Stimulated activated CD4-positive, alpha-beta T cell treated with anti-CD3 and anti-CD28 coated beads, Interleukin-1b, Interleukin-23, amount 100 ng/mL, for 24 hours (primary cell): Measurements from ENCODE around the gene RELN.

Experiments used
- DNase-seq, 4 experiments: peaks; one replicate each; pipeline ENCODE4 v3.0.0-alpha.2; 2020; ENCODE audit warnings: low read depth in 4 of 4, low spot score in 1 of 4

RELN gene

DNA sequence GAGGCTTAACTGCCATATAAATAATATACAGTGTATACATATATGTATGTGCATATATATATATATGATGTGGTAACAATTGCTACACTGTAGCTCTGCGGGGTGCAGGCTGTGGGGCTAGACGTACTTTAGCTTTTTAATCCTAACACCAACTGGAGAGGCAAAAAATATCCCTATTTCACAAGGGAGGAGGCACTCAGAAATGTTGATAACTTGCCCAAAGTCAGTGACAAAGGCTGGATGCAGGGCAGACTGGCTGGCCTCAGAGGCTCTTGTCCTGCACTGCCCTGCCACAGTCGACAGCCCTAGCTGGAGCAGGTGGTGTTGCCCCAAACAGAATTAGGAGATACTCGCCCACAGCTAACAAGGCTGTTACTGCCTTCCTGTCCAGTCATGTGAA lies 1.5 kb upstream of the RELN start:
- DNase-seq = no peak

DNA sequence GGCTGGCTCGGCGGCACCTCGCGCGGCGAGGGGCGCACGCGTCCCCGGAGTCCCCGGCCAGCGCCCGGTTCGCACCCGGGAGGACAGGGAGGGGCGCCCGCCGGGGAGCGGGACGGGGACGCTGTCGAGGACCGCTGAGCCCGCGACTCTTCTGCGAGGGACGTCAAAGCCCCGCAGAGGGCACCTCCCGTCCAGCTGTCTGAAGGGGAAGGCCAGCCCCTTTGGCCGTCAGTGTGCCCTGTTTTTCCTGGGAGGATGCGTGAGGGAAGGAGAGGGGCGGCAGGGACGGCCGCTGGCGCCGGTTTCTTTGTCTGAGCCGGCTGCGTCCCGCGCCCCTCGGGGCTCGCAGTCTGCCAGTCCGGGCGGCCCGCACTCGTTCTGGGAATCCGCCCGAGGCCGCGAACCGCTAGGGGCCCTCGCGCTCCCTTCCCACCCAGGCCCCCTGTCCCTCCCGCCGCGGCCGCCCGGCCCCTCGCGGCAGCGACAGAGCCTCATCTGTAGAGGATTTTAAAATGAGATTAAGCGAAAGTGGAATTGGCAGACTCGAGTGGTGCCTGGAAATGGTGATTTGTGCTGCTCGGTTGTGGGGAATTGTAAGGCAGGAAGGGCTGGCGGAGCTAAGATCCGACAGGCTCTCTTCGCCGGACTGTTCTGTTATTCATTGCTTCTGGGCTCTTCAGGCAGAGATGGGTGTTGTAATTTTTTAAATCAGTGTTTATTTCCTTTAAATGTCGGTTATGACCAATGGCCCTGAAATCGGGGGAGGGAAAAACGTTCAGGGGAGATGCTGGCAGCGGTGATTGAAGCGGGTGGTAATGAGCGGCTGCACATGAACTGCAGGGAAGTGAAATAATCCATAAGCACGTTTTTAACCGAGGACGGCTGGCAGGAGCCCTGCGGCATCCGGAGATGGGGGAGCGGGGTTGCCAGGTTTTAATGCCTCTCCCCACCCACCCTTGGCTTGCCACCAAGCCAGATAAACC lies 618 bp upstream of the RELN start:
- no peak for DNase-seq

DNA sequence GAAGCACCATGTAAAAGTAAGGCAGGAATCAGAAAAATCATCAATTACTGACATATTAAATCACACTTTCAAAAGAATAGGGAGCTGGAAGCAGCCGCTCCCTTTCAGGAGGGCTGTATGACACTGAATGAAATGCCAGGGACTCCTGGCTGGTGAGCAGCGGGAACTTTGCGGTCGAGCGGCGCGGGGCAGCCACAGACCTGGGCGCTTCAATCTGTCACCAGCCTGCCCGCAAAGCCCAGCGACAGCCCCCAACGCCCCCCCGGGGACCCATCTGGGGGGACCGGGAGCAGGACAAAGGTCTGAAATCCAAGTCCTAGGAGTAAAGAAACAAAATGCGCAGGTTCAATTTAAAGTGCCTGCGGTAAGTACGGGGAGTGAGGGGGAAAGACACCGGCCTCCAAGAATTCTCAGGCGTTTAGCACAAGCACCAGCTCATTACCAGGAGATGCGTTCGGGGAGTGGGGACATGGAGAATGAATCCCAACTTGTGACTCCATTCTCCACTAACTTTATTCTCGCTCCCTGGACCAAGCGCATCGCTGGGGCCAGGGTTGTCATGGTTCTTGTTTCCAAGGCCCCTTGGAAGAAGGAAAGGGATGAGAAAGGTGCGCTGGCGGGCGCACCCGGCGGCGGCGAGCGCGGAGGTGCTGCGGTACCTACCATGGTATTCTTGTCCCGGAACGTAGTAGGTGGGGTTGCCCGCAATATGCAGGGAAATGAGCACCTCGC lies 824 bp downstream of the RELN start:
- no peak for DNase-seq

DNA sequence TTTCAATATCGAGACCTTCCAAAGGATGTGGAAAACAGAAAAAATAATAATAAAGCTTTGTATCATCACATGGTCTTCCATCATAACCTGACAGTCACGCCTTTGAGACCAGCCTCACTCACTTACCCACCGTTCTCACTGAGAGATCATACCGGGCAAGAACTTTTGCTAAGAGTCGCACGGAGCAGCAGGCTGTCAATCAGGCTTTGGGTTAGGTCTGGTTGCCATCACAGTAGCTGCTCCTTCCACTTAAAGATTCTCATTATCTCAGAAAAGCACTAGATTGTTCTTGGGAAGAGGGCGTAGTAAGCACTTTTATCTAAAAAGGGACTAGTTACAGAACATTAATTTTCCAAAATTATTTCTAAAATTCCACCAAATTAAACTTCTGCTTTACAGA lies 2.0 kb downstream of the RELN start:
- DNase-seq = no peak

DNA sequence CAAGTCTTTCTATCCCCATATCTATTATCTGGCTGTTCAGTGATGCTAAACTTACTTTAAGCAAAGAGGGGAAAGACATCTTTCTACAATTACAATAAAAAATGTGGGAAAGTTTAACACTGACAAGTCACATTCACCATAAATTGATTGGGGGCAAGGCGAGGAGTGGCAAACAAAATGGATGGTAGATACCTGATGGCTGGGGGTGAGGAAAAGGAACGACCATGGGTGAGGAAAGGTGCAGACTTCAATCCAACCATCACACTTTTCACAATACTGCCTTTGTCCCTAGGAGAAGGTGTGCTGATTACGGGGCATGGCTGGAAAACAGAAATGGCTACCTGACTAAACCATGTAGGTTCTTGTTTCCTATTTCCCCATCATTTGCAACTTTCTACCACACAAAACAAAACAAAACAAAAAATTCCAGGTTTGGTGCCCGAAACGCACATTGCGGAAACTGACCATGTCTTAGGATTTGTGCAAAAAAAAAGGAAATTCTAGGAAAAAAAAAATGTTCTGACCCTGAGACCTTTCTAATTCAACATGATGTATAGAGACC lies 3.8 kb downstream of the RELN start:
- DNase-seq = no peak

DNA sequence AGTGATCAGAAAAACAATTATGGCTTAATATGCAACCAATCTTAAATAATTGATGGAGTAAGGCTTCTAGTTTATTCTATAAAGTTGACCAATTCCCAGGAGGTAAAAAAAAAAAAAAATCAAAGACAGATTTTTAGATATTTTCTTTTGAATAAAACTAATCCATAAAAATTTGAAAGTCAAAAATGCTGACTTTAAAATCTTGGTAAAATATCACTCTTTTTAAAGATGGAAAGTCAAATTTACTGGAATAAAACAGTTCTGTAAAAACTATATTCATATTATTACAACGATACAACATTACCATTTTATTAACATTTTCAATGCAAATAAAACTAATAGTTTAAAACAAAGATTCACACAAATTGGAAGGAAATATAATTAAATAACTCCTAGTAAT lies 5.4 kb downstream of the RELN start:
- no peak for DNase-seq

DNA sequence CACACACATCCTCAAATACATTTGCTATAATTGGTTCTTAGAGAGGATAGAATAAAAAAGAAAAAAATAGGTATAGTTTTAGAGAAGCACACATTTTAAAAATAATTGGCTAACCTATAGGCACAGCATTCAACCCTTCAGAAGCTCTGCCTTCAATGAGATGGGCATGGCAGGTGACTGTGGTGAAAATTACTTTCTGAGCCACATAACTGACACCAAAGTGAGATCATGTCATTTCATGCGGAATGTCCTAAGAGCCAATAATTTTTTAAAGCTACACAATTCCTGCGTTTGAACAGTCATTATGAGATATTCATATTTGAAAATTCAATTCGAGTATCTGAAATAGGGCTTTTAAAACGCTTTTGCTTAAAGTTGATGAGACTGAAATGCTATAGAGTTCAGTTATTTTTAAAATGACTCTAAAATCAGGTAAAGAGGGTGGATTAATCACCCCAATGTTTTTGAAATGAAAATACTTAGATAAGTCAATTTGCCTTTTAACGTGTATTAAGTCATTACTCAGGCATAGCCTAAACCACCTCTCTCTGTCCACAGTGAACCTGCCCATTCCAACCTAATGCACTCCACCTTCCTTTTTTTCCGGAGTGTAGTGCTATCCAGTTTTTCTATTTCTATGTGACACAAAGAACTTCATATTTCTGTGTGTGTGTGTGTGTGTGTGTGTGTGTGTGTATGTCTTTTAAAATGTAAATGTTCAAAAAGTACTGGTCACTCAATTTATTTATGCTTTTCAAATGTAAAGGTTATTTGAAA lies 6.1 kb downstream of the RELN start:
- DNase-seq = no peak

DNA sequence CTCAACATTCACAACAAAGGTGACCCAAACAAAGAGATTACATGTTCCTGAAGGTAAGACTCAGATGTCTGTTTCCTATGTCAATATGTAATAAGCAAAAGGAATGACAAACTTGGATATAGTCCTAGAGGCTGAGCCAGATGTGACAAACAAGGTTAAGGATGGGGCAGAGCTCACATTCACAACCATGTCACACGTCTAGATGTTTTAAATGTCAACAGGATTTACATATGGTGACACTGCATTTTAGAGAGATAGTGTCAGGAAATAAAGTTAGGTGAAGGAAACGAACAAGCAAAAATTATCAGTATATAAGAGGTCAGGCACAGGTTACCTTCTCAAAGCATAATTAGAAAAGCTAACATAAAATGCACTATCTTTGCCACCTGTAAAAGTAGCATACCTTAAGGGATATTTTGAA lies 8.4 kb downstream of the RELN start:
- no peak for DNase-seq

DNA sequence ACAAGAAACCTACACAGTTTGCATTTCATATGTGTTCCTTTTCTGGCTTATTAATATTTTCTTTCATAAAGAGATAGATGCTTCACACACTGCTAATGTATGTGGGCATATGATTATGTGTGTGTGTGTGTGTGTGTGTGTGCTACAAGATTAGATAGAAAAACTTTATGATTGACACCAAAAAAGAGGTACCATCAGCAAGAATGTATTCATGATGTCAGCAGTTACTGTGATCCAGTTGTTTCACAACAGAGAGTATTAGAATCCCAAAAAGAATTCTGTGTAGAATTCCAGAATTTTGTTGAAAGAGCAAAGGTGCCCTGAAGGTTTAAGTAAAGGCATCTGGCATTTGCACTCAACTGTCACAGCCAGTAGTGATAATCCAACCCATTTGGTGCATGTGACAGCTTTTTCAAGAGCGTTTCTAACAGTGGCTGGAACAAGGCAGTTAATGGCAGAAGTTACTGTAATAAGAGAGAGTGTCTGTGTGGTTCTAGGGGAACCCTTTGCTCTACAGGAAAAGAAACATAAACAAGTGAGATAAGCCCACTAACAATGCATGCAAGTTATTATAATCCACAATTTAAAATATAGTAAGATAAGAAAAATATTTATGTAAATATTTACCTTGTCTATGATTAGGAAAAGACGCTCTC lies 16.6 kb downstream of the RELN start:
- no peak for DNase-seq

DNA sequence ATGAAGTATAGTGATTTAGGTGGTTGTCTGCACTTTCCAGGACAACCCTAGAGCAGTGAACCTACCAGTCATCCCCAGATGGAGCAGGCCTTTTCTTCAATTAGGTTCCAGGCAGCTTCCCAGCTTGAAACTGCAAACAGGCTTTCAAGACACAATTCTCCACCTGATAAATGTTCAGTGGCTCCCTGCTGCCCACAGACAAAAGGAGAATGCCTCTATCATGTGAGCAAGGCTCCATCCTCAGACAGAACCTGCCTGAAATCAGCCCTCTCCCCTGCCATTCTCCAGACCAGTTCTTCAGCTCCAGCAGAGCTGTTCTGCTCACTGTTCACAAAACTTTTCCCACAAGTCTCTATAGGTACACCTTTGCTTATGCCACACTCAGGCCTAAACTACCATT lies 22.1 kb downstream of the RELN start:
- no peak for DNase-seq

DNA sequence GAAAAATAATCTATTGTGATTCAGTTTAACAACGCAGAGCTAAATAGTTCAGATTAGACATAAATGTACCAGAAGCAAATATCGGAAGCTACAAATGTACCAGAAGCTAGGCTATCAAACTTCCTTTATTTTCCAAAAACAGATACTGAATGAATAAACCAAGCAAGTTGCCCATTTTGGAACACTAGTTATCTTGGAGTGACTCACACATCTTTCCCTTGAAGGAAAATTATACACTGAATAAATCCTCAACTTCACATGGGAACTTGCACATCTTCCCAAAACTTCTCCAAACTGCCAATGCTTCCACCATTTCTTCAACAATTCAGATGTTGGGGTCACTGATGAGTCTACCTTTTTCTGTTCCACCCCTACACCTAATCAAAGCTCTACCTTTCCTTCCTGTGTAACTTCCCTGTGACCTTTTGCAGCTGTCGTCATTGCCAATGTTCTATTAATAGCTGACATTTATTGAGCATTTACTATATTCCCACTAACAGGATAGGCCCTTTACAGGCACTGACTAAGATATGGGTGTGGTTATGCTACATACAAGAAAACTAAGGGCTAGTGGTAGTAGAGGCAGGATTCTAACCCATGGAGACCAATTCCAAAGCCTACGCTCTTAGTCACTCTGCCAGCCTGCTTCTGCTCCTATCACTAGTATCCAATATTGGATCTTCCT lies 22.7 kb downstream of the RELN start:
- DNase-seq = no peak

DNA sequence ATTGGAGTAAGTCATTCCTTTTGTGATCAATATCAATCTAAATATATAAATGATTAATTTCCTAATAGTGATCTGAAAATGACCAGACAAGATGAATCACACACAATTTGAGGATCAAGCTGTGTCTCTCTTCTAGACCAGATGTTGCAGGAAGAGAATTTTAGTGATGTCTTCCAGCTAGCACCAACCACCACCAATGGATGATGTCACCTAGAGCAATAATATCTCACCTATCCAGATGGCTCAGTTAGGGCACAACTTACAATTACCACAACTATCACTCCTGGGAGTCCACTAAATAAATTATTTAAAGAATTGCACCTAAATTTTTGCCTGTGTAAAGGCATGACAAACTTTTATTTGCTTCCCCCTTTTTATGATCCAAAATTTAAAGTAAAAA lies 25.2 kb downstream of the RELN start:
- no peak for DNase-seq

DNA sequence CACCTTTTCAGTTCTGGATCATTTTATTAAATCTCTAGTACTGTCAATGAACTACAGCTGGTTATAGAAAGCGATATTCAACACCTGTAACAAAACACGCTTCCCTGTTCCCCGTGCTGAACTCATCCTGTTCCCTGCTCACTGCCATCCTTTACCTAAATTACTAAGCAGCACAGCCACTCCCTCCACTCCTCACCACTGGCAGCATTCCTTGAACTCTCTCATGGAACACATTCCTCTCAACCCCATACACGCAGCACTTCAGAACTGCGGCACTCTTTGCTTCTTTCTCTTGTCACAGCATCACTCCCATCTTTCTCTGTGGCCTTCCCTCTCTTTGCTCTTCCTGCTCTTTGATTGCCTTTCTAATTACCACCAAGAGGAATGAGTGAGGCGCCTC lies 27.4 kb downstream of the RELN start:
- DNase-seq = no peak

DNA sequence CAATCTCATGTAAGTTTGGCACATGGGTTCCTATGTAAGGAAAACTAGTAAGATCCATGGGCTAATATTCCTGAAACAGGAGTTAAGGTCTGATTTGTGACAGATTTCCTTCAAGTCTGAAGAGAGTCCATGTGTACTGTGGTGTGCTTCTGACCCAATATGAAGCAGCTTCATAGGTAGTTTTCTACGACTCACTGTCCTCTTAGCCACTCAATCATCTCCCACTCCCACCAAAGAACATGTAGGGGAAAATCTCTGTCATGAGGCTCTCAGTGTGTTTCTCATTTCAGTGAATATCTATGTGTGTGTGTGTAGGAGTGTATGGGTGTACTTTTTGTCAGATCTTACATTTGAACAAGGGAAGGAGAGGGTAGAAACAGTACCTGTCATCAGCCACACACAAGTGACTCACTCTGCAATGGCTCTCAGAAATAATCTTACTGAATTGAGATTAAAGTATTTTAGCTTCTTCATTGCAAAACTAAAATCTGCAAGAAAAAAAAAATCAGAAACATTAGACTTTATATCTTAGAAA lies 31.1 kb downstream of the RELN start:
- no peak for DNase-seq

DNA sequence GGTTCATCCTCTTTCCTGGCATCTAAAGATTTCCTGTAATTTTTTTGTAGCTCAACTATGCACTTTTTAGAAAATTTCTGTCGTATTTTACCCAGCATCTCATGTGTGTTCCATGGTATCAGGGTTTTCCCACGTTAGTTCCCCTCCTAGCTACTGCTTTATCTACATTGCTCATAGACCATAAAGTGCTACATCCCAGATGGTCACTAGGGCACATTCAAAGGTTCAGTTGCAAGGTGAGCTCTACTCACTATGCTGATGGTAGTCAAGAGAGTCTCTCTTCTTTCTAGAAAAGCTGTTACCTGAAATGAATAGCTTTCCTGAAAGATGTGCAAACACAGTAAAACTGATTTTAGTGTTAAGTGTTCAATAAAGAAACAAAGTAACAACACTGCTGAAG lies 33.5 kb downstream of the RELN start:
- DNase-seq = no peak

DNA sequence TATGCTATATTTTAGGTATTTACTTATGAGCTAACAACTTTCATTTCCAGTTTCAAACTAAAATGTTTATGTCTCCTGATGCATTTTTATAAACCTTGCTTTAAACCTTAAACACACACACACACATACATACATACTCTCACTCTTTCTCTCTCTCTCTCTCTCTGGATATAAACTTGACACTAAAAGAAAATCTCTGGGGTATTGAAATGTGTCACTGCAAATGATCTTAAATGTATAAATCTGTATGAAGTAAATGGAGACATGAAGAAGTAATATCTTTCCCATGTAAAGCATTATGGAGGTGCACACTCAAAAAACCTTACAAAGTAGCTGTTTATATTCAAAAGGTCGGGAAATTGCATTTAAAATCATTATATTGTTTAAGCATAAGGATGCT lies 37.0 kb downstream of the RELN start:
- no peak for DNase-seq

DNA sequence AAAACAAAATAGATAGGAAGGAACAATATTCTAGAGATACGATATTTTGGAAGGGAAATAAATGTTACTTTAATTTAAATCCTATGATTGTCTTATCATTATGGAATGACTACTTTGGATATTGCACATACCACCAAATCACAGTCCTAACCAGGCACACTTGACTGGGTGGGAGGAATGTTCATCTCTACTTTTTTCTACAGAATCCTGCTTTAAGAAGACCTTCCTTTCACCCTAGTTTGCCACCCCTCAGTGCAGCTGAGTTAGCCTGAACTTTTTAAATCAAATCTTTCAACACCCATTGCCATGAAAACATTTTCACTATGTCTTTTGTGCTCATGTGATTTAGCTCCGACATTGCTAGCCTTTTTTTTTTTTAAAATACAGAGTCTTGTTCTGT lies 38.1 kb downstream of the RELN start:
- DNase-seq = no peak

DNA sequence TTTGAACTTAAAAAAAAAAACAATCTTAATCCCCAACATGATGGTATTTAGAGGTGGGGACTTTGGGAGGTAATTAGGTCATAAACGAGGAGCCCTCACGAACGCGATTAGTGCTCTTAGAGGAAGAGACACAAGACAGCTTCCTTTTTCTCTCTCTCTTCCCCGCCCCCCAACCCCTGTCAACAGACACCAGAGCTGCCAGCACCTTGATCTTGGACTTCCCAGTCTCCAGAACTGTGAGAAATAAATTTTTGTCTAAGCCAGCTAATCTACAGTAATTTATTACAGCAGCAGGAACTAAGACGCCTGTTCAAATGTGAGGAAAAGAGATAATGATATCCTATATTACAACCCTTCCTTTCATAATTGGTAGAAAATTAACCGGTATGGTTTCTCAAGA lies 40.1 kb downstream of the RELN start:
- no peak for DNase-seq

DNA sequence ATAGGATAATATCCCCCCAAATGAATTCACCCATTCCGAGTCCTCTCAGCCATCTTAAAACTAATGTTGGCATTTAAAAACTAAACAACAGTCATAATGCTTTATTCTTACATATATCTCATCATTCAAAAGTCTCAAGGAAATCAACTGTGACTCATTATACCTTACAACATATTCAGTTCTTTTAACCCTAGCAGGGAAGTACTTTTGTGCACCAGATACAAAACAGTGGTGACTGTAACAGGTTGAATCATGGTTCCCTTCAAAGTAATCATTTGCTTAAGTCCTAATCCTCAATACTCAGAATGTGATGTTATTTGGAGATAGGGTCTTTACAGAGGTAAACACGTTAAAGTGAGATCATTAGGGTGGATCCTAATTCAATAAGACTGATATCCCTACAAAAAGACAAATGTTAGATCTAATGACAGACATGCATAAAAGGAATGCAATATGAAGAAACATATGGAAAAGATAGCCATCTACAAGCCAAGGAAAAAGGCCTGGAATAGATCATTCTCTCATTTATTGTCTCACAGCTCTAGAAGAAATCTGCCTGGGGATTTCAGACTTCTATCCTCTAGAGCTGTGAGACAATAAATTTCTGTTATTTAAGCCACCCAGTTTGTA lies 42.3 kb downstream of the RELN start:
- no peak for DNase-seq
